ENCODE data around the gene CDAN1.

GRCh38 chr15:42716626-42717025, 20.3 kb downstream of the CDAN1 start:
- TF ChIP-seq, protein P1, sequence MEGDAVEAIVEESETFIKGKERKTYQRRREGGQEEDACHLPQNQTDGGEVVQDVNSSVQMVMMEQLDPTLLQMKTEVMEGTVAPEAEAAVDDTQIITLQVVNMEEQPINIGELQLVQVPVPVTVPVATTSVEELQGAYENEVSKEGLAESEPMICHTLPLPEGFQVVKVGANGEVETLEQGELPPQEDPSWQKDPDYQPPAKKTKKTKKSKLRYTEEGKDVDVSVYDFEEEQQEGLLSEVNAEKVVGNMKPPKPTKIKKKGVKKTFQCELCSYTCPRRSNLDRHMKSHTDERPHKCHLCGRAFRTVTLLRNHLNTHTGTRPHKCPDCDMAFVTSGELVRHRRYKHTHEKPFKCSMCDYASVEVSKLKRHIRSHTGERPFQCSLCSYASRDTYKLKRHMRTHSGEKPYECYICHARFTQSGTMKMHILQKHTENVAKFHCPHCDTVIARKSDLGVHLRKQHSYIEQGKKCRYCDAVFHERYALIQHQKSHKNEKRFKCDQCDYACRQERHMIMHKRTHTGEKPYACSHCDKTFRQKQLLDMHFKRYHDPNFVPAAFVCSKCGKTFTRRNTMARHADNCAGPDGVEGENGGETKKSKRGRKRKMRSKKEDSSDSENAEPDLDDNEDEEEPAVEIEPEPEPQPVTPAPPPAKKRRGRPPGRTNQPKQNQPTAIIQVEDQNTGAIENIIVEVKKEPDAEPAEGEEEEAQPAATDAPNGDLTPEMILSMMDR (IDR thresholded peaks at IDR 0.05; ENCODE audit: insufficient read depth, low read length, poor library complexity, severe bottlenecking): no peak
- no peak for TF ChIP-seq EZH2phosphoT487 (conservative IDR thresholded peaks at IDR 0.05; ENCODE audit: low read length)
